PC-3 (cell line): ENCODE measurements around the gene PRR16.

Experiments
- EZH2phosphoT487 ChIP-seq: fragments of 300-600 bp; sonication (generic); IDR thresholded peaks from 2 replicates; pipeline ENCODE4 v1.6.1; 2018; ENCODE audit warnings: mild to moderate bottlenecking, antibody characterized with exemption, low read length, borderline replicate concordance
- TF ChIP-seq, protein P1 (sequence below): fragments of 300-600 bp; sonication (generic); conservative IDR thresholded peaks from 2 replicates; pipeline ENCODE4 v1.5.1; 2017; ENCODE audit warnings: antibody characterized with exemption, low read depth, mild to moderate bottlenecking, low read length

DNA sequence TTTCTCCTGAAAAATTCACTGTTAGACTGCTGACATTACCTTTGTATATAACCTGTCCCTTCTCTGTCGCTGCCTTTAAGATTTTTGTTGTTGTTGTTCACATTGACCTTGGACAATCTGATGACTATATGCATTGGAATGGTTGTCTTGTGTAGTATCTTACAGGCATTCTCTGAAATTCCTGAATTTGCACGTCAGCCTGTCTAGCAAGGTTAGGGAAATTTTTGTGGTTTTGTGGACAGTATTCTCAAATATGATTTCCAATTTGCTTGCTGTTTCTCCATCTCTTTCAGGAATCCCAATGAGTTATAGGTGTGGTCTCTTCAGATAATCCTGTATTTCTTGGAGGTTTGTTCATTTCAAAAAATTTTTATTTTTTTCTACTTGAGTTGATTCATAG, 140.8 kb downstream of the PRR16 start:
- TF ChIP-seq, protein P1, sequence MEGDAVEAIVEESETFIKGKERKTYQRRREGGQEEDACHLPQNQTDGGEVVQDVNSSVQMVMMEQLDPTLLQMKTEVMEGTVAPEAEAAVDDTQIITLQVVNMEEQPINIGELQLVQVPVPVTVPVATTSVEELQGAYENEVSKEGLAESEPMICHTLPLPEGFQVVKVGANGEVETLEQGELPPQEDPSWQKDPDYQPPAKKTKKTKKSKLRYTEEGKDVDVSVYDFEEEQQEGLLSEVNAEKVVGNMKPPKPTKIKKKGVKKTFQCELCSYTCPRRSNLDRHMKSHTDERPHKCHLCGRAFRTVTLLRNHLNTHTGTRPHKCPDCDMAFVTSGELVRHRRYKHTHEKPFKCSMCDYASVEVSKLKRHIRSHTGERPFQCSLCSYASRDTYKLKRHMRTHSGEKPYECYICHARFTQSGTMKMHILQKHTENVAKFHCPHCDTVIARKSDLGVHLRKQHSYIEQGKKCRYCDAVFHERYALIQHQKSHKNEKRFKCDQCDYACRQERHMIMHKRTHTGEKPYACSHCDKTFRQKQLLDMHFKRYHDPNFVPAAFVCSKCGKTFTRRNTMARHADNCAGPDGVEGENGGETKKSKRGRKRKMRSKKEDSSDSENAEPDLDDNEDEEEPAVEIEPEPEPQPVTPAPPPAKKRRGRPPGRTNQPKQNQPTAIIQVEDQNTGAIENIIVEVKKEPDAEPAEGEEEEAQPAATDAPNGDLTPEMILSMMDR: no peak
- no peak for TF ChIP-seq EZH2phosphoT487
